IPS-18a (cell line): ENCODE measurements around the gene PCBD2.

ENCODE experiments used
- H3K27ac ChIP-seq: one replicate; pipeline ENCODE4 v1.5.1; 2013; ENCODE audit warnings: low read length
- H3K27me3 ChIP-seq: one replicate; pipeline ENCODE4 v1.6.1; 2013; ENCODE audit warnings: mild to moderate bottlenecking, low read length; ENCODE audit not compliant: control insufficient read depth, insufficient read depth
- H3K36me3 ChIP-seq: one replicate; pipeline ENCODE4 v1.6.1; 2013; ENCODE audit warnings: low read depth, low read length; ENCODE audit not compliant: control insufficient read depth
- H3K4me1 ChIP-seq: one replicate; pipeline ENCODE4 v1.6.1; 2013; ENCODE audit warnings: low read depth, low read length; ENCODE audit not compliant: control insufficient read depth
- H3K4me3 ChIP-seq: one replicate; pipeline ENCODE4 v1.5.1; 2013; ENCODE audit warnings: low read length
- H3K9ac ChIP-seq: one replicate; pipeline ENCODE4 v1.6.1; 2013; ENCODE audit warnings: mild to moderate bottlenecking, low read length, moderate library complexity
- H3K9me3 ChIP-seq: one replicate; pipeline ENCODE4 v1.6.1; 2013; ENCODE audit warnings: low read depth, low read length; ENCODE audit not compliant: control insufficient read depth

Gene PCBD2

DNA sequence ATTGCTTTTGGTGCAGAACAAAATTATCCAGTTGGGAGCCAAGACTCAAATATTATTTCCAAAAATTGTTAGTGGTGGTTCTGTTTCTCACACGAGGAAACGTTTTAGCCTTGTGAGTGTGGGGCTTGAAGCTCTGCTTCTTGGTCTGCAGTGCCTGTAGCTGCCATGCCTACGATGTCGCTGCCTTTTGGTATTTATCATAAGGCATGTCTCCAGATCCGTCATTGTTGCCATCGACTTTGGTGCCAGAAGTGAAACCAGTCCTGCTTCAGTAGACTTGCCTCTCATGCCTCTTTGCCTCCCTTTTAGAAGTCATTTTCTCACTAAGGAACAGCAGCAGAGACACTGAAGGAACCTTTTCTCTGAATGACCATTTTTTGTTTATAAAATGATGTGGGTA is 33.1 kb downstream of the PCBD2 start:
- Histone ChIP-seq H3K9ac (no peak overlapping the region), H3K27ac (no peak overlapping the region), H3K27me3 (no peaks in the 10 kb centered on the region), H3K4me1 (no peaks in the 10 kb centered on the region), H3K4me3 (no peak overlapping the region), H3K9me3 (no peaks in the 10 kb centered on the region), H3K36me3 (no peaks in the 10 kb centered on the region)

- Histone ChIP-seq H3K9ac (no peak overlapping the region), H3K4me3 (no peak overlapping the region), H3K27me3 (no peaks in the 10 kb centered on the region), H3K9me3 (no peaks in the 10 kb centered on the region), H3K36me3 (no peaks in the 10 kb centered on the region), H3K27ac (no peak overlapping the region), H3K4me1 (no peaks in the 10 kb centered on the region)
These were observed 34.6 kb downstream of the PCBD2 start for GRCh38 chr5:134939500-134939899.

DNA sequence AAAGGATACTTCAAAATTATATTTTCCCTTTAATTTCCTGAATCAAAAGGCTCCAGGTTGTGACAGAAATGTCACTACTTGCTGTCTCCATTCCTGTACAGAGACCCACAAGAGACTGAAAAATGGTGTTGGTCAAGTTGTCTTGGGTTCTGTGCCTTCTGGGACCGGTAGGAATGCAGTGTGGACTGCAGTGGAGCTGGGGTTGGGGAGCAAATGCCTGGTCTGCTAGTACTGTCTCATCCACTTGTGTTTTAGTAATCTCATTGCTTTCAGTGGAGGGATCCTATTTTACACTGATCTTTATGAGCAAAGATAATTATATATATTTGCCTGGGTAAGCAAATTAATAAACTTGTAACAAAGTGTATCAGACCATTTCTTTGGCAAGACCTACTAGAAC is 38.6 kb downstream of the PCBD2 start:
- no peak overlapping the region for H3K9ac ChIP-seq
- no peak overlapping the region for H3K27ac ChIP-seq
- no peaks in the 10 kb centered on the region for H3K4me1 ChIP-seq
- no peaks in the 10 kb centered on the region for H3K9me3 ChIP-seq
- no peaks in the 10 kb centered on the region for H3K27me3 ChIP-seq
- no peak overlapping the region for H3K4me3 ChIP-seq
- H3K36me3 ChIP-seq = no peaks in the 10 kb centered on the region

DNA sequence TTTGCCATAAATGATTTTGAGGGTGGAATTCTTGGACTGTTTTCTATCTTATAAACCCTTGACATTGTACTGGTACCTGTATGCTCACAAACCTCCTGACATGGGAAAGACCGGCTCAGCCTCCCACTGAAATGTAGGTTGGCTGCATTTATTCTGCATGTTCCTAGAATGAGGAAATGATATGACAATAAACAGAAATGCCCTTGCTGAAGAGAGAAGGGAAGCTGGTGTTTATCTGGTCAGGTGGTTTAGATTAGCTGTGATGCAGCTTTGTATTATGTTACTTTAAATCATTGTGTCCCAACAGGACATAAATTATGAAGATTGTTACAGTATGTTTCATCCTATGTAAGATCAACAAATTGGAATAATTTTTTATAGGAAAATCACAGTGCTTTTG is 39.7 kb downstream of the PCBD2 start:
- H3K27me3 ChIP-seq = no peaks in the 10 kb centered on the region
- no peaks in the 10 kb centered on the region for H3K9me3 ChIP-seq
- no peaks in the 10 kb centered on the region for H3K4me1 ChIP-seq
- no peaks in the 10 kb centered on the region for H3K36me3 ChIP-seq
- H3K4me3 ChIP-seq = no peak overlapping the region
- H3K27ac ChIP-seq = no peak overlapping the region
- no peak overlapping the region for H3K9ac ChIP-seq

DNA sequence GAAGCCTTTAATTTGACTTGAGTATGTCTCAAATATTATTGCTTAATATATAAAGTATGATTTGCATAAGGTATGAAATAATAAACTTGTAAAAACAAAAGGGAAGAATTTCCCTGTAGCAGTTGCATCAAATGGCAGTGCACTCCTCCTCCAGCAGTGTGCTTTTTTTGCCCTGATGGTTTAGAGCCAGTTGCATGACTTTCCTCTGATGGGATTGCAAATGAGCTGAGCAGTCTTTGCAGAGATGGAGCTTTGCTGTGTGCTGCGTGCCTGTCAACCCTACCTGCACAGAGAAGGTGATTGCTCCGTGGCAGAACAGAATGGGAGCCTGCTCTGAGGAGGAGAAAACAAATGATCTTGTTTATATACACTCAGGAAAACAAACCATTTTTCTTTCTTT is 40.1 kb downstream of the PCBD2 start:
- H3K27me3 ChIP-seq = no peaks in the 10 kb centered on the region
- no peaks in the 10 kb centered on the region for H3K4me1 ChIP-seq
- H3K36me3 ChIP-seq = no peaks in the 10 kb centered on the region
- H3K9me3 ChIP-seq = no peaks in the 10 kb centered on the region
- no peak overlapping the region for H3K27ac ChIP-seq
- H3K4me3 ChIP-seq = no peak overlapping the region
- H3K9ac ChIP-seq = no peak overlapping the region

- no peaks in the 10 kb centered on the region for H3K9me3 ChIP-seq
- no peak overlapping the region for H3K27ac ChIP-seq
- H3K4me3 ChIP-seq = no peak overlapping the region
- H3K9ac ChIP-seq = no peak overlapping the region
- H3K27me3 ChIP-seq = no peaks in the 10 kb centered on the region
- H3K36me3 ChIP-seq = no peaks in the 10 kb centered on the region
- H3K4me1 ChIP-seq = no peaks in the 10 kb centered on the region
These were observed 44.0 kb downstream of the PCBD2 start for GRCh38 chr5:134948911-134949310.

GRCh38 chr5:134949316-134949715 is 44.4 kb downstream of the PCBD2 start:
- Histone ChIP-seq H3K36me3 (no peaks in the 10 kb centered on the region), H3K4me1 (no peaks in the 10 kb centered on the region), H3K27me3 (no peaks in the 10 kb centered on the region), H3K27ac (no peak overlapping the region), H3K9ac (no peak overlapping the region), H3K4me3 (no peak overlapping the region), H3K9me3 (peaks cover 4% of the 10 kb centered on the region)

DNA sequence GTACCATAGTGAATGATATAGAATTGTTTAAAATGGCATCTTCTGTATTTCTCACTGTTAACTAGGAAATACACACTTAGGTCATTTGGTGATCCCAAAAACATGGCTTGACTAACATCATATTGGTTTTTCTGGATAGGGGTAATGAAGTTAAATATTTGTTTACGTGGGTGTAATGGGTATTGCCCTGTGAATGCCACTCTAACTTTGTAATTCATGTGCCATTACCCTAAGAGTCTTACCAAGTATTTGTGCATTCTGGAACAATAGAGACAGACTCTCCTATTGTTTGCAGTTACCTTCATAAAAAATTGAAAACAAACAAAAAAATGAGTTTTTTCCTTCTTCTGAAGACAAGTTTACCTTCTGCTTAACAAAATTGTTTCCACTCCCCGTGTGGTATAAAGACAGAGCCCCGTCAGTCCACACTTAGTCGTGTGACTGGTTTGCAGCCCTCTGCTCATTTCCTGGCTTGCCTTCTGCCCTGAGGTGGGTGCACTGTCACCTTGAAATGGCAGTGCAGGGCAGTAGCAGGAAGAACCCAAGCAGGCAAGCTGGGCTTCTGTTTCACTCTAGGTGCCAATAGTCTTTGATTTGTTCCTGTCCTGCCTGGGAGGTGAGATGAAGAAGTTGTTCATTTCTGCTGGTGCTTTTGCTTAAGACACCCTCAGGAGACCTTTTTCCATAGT is 53.1 kb downstream of the PCBD2 start:
- H3K27ac ChIP-seq = no peak overlapping the region
- no peak overlapping the region for H3K9ac ChIP-seq
- no peaks in the 10 kb centered on the region for H3K27me3 ChIP-seq
- H3K4me1 ChIP-seq = peaks cover 10% of the 10 kb centered on the region
- no peak overlapping the region for H3K4me3 ChIP-seq
- peaks cover 4% of the 10 kb centered on the region for H3K9me3 ChIP-seq
- no peaks in the 10 kb centered on the region for H3K36me3 ChIP-seq

GRCh38 chr5:134958755-134959154 is 53.8 kb downstream of the PCBD2 start:
- Histone ChIP-seq H3K9ac (no peak overlapping the region), H3K27me3 (no peaks in the 10 kb centered on the region), H3K36me3 (no peaks in the 10 kb centered on the region), H3K4me3 (no peak overlapping the region), H3K9me3 (peaks cover 4% of the 10 kb centered on the region), H3K4me1 (peaks cover 10% of the 10 kb centered on the region), H3K27ac (no peak overlapping the region)

- no peak overlapping the region for H3K9ac ChIP-seq
- H3K4me1 ChIP-seq = peaks cover 8% of the 10 kb centered on the region
- H3K4me3 ChIP-seq = no peak overlapping the region
- no peaks in the 10 kb centered on the region for H3K36me3 ChIP-seq
- H3K27me3 ChIP-seq = no peaks in the 10 kb centered on the region
- H3K9me3 ChIP-seq = no peaks in the 10 kb centered on the region
- H3K27ac ChIP-seq = no peak overlapping the region
These were observed 58.2 kb downstream of the PCBD2 start for GRCh38 chr5:134963098-134963497.

DNA sequence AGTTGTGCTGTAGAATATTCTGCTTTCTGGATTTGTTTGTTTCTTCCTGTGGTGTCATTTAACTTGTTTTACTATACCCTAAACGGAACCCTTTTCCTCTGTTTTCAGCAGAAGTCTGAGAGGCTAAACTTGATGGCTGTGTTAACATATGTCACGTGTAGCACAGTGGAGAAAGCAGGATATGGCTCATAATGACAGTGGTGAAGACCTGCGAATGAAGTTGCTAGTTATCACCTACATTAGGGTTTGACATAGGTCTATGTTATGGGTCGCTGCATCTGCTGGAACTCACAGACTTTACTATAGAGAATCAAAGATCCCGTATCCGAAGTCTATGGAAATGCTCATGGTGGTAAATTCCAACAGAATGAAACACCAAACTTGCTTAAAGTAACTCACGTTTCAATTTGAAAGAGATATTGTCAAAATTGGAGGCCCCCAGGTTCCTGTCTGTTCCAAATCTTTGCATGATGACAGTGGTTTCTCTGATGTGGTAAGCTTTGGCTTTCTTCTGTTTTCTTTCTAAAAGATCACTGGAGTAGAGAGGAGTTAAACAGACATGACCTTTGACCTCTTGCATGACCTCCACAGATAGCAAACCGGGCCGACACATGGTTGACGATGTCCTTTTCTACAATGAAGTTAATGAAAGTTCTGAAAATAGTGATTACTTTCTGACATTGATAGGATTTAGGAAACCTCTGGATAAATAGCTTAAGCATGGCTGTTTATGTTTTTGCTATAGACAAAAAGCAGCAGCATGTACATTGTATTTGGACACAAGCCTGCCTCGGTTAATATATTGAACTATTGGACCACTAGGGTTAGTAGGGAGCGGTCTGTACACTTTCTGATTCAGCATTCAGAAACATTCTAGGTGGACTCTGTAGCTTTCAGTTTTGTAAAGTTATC is 59.7 kb downstream of the PCBD2 start:
- H3K27me3 ChIP-seq = no peaks in the 10 kb centered on the region
- H3K9ac ChIP-seq = no peak overlapping the region
- no peak overlapping the region for H3K27ac ChIP-seq
- no peak overlapping the region for H3K4me3 ChIP-seq
- H3K4me1 ChIP-seq = no peaks in the 10 kb centered on the region
- no peaks in the 10 kb centered on the region for H3K9me3 ChIP-seq
- no peaks in the 10 kb centered on the region for H3K36me3 ChIP-seq
